ENCODE results near the gene CPSF4L.
A peak's percentile ranks its signal among the peaks of the same experiment; 100 is the strongest.

Gene CPSF4L

DNA sequence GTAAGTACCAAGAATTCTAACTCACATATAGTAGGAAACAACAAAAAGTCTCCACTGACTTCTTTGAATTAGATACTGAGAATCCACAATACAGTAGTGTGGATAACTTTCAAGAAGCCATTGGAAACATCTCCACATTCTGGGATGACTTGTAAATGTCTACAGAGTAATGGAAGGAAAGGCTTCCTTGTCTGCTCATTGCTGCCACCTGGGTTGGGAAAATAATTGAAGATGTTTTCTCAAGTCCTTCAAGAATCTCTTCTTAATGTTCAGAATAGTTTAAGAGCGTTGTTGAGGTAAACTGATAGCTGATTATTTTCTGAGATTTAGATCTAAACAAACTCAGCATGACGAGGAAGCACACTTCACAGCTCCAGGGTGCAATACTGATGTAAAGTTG is 14.0 kb downstream of the CPSF4L start:
- H3K27me3 Mint-ChIP-seq (ENCODE audit: low read depth) = no peaks in the 10 kb centered on the region
- no peaks in the 10 kb centered on the region for H3K9me3 Mint-ChIP-seq
- H3K4me1 Mint-ChIP-seq (ENCODE audit: low read depth) = no peaks in the 10 kb centered on the region
- no peak overlapping the region for H3K4me3 Mint-ChIP-seq
- H3K36me3 Mint-ChIP-seq (ENCODE audit: low read depth) = peaks cover 9% of the 10 kb centered on the region
- H3K27ac Mint-ChIP-seq = no peak overlapping the region

DNA sequence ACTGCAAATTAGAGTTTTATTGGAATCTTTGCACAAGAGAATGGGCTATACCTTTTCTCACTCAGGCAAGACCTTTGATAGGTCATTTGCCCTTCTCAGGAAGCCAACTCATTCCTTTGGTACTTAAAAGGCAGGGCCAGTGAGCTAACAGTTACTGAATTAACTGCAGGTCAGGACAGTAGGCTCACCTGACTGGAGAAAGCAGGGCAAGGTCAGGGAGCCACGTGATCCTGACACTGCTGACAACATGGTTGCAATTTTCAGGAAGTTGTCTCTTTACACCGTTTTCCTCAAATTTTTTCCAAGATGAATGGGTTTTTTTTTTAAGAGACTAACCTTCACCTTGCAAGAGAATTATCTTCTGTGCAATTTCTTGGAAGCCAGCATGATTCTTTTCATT is 21.1 kb downstream of the CPSF4L start:
- H3K4me3 Mint-ChIP-seq = no peak overlapping the region
- peaks cover 21% of the 10 kb centered on the region for H3K4me1 Mint-ChIP-seq (ENCODE audit: low read depth)
- no peak overlapping the region for H3K27ac Mint-ChIP-seq
- peaks cover 27% of the 10 kb centered on the region for H3K36me3 Mint-ChIP-seq (ENCODE audit: low read depth)
- no peaks in the 10 kb centered on the region for H3K27me3 Mint-ChIP-seq (ENCODE audit: low read depth)
- no peaks in the 10 kb centered on the region for H3K9me3 Mint-ChIP-seq

DNA sequence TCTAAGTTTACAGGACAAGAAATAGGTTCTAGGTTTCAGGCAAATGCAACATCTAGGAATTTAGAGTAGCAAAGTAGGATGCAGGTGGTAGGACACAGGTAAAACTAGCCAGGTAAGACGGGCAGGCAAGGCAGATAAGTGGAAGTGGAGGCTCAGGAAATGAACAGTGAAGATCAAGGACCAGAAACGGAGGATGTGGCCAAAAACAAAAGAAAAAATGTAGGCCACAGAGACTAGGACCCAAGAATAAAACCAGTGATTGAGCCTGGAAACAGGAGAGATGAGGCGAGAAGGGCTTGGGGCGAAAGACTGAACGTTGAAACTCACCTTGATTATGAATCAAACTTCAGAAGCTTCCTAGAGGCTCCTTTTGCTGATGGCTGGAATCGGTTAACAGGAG is 24.0 kb downstream of the CPSF4L start:
- H3K4me1 Mint-ChIP-seq (ENCODE audit: low read depth) = peaks cover 30% of the 10 kb centered on the region
- no peaks in the 10 kb centered on the region for H3K9me3 Mint-ChIP-seq
- peak overlapping the region; percentile 17 for H3K4me3 Mint-ChIP-seq
- H3K27ac Mint-ChIP-seq = peak overlapping the region; percentile 43
- H3K27me3 Mint-ChIP-seq (ENCODE audit: low read depth) = no peaks in the 10 kb centered on the region
- H3K36me3 Mint-ChIP-seq (ENCODE audit: low read depth) = peaks cover 26% of the 10 kb centered on the region

DNA sequence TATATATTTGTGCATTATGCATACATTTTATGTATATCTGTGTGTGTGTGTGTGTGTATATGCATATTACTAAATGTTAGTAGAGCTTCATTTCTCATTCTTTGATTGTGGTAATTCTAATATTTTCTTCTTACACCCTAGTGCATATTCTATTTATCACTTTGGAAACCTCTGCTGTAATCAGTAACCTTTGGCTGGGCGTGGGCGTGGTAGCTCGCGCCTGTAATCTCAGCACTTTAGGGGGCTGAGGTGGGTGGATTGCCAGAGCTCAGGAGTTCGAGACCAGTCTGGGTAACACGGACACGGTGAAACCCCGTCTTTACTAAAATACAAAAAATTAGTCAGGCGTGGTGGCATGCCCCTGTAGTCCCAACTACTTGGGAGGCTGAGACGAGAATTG is 26.9 kb downstream of the CPSF4L start:
- Mint-ChIP-seq H3K4me1 (ENCODE audit: low read depth) (peaks cover 40% of the 10 kb centered on the region), H3K27ac (no peak overlapping the region), H3K27me3 (ENCODE audit: low read depth) (no peaks in the 10 kb centered on the region), H3K9me3 (no peaks in the 10 kb centered on the region), H3K4me3 (no peak overlapping the region), H3K36me3 (ENCODE audit: low read depth) (peaks cover 23% of the 10 kb centered on the region)

DNA sequence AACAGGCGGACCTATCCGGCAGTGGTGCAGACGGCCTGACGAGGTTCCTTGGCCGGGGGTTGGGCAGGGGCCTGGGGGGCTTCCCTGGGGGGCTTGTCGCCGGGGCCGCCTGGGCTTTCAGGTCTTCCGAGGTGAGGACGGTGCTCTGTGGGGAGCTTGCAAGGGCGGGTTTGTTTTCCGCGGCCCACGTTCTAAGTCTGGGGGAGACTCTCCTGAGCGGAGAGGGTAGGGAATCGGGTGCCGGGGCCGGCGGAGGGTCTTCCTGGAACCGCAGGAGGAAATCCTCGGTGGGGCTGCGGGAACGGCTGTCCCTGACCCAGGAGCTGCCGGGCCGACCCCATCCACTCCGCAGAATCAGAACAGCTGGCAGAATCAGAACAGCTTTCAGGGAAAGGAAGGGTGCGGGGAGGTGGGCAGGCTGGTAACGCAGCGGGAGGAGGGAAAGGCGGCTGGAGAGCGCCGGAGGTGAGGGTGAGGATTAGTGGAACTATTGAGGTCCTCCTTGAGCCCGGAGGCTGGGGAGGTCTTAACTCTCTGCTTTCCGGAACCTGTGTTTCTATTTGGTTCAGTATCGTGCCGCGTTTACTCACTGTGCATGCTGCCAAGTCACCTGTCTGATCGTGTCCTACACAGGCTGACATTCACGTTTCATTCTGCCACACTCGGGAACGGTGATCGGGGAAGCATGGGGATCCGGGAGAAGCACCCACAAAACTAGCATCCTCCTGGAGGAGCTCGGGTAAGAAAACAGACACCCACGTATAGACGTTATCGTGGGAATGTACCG is 28.9 kb downstream of the CPSF4L start:
- H3K27ac Mint-ChIP-seq = peak overlapping the region; percentile 98
- peak overlapping the region; percentile 91 for H3K4me3 Mint-ChIP-seq
- H3K4me1 Mint-ChIP-seq (ENCODE audit: low read depth) = peaks cover 49% of the 10 kb centered on the region
- H3K27me3 Mint-ChIP-seq (ENCODE audit: low read depth) = no peaks in the 10 kb centered on the region
- no peaks in the 10 kb centered on the region for H3K9me3 Mint-ChIP-seq
- H3K36me3 Mint-ChIP-seq (ENCODE audit: low read depth) = peaks cover 23% of the 10 kb centered on the region

DNA sequence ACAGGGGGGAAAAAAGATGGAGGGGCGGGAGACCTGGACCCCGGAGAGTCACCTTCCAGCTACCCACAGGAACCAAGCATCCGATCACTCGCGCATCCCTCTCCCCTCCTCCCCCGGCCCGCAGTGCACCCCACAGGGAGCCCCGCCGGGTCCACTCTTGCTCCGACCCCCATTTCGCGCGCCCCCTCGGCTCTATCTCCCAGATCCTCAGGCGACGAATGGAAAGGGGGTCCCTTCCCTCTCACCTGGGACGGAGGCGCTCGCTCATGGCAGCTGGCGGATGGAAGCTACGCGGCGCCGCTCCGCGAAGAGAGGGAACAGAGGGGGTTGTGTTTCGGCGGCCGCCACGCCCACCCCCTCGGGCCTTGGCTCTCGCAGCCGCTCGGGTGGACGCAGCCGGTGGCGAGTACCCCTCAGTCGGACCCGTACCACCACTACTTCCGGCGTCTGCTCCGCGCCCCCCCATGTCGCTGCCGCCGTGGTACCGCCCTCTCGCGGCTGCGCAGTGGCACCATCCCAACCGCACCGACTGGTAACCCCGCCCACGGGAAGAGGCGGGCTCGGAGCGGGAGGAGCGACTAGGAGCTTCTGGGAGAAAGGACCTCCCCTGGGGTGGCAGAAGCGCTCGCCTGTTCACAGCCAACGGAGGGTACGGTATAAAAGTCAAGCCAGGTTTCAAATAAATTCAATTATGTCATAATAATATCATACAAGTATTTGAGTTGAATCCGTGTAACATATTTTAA is 29.7 kb downstream of the CPSF4L start:
- no peaks in the 10 kb centered on the region for H3K27me3 Mint-ChIP-seq (ENCODE audit: low read depth)
- H3K36me3 Mint-ChIP-seq (ENCODE audit: low read depth) = peaks cover 21% of the 10 kb centered on the region
- H3K27ac Mint-ChIP-seq = peak overlapping the region; percentile 98
- no peaks in the 10 kb centered on the region for H3K9me3 Mint-ChIP-seq
- H3K4me1 Mint-ChIP-seq (ENCODE audit: low read depth) = peaks cover 51% of the 10 kb centered on the region
- peak overlapping the region; percentile 91 for H3K4me3 Mint-ChIP-seq

DNA sequence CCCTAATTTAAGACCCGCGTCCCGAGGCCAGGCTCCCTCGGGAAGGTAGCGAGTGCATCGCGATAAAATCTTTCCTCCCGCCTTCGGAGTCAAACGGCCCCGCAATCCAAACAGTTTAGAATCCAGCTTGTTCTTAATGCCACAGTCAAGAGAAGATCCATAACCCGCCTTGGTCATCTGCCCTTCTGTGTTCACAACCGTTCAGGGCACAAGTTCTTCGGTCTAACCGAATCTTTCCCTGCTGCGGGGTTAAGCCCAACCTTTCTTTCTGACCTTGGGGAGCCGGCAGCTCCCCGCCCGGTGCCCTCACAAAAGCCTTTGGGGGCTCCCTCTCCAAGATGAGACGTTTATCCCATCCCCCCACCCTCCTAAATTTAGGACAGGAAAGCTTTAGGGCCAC is 30.3 kb downstream of the CPSF4L start:
- Mint-ChIP-seq H3K27ac (peak overlapping the region; percentile 98), H3K4me1 (ENCODE audit: low read depth) (peaks cover 54% of the 10 kb centered on the region), H3K4me3 (peak overlapping the region; percentile 91), H3K9me3 (no peaks in the 10 kb centered on the region), H3K36me3 (ENCODE audit: low read depth) (peaks cover 24% of the 10 kb centered on the region), H3K27me3 (ENCODE audit: low read depth) (no peaks in the 10 kb centered on the region)

DNA sequence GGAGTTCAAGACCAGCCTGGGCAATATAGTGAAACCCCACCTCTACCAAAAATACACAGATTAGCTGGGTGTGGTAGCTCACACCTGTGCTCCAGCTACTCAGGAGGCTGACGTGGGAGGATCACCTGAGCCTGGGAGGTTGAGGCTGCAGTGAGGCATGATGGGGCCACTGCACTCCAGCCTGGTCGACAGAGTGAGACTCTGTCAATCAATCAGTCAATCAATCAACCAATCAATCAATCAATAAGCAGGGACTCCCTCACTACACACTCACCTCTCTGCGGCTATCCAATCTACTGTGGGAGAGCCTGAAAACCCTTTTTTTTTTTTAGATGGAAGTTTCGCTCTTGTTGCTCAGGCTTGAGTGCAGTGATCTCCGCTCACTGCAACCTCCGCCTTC is 31.6 kb downstream of the CPSF4L start:
- no peaks in the 10 kb centered on the region for H3K27me3 Mint-ChIP-seq (ENCODE audit: low read depth)
- H3K27ac Mint-ChIP-seq = no peak overlapping the region
- no peaks in the 10 kb centered on the region for H3K9me3 Mint-ChIP-seq
- H3K4me3 Mint-ChIP-seq = peak overlapping the region; percentile 10
- H3K4me1 Mint-ChIP-seq (ENCODE audit: low read depth) = peaks cover 62% of the 10 kb centered on the region
- H3K36me3 Mint-ChIP-seq (ENCODE audit: low read depth) = peaks cover 16% of the 10 kb centered on the region

DNA sequence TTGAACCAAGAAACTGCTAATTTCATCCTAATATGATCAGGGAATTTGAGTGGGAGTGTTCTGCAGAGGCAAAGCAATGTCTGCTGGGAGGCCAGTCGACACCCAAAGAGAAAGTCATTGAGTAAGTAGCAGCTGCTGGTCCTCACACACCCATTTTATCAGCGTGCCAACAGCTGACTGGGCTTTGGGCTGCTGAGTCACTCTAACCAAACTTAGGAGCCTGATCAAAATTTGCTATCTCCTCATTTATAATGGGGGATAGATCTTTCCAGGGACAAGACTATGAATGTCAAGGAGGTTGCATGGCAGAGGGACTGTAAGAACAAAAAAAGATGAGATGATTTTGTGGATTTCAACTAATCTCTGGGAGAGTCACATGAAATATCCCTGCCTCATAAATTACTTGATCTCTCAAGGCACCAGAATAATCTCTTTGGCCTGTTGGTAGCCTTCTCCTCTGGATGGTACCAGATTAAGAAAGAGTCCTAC is 32.9 kb downstream of the CPSF4L start:
- H3K4me3 Mint-ChIP-seq = peak overlapping the region; percentile 8
- peak overlapping the region; percentile 21 for H3K27ac Mint-ChIP-seq
- peaks cover 19% of the 10 kb centered on the region for H3K36me3 Mint-ChIP-seq (ENCODE audit: low read depth)
- peaks cover 67% of the 10 kb centered on the region for H3K4me1 Mint-ChIP-seq (ENCODE audit: low read depth)
- H3K27me3 Mint-ChIP-seq (ENCODE audit: low read depth) = no peaks in the 10 kb centered on the region
- H3K9me3 Mint-ChIP-seq = no peaks in the 10 kb centered on the region

DNA sequence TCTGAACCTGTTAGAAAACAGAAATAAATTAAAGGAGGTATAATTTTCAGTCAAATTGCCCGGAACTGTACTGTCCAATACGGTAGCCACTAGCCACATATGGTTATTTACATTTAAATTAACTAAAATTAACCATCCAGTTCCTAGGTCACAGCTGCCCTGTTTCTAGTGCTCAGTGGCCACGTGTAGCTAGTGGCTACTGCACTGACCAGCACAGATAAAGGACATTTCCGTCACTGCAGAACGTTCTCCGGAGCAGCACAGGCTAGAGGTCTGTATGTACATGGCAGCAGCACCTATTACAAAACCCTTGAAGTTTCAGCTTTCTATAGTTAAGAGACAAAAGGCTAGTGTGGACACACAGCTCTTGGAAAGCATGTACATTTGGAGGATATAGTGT is 33.7 kb downstream of the CPSF4L start:
- Mint-ChIP-seq H3K27ac (no peak overlapping the region), H3K4me3 (no peak overlapping the region)

DNA sequence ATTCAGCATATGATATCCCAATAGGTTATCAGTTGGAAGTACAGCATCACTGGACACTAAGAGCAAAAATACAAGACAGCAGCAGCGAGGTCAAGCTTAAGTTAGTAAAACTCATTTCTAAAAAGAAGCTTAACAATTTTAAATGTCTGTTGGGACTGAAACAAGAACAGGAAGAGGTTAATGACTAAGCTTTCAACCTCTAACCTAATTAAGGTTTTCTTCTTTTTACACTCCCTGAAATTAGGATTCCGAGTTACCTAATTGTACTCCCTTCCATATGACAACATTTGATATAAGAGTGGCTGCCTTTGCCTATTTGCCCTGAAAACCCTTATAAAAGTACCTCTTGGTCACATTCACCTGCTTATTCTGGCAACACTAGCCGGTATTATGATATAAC is 34.3 kb downstream of the CPSF4L start:
- no peaks in the 10 kb centered on the region for H3K9me3 Mint-ChIP-seq
- peak overlapping the region; percentile 81 for H3K27ac Mint-ChIP-seq
- H3K27me3 Mint-ChIP-seq (ENCODE audit: low read depth) = no peaks in the 10 kb centered on the region
- H3K4me1 Mint-ChIP-seq (ENCODE audit: low read depth) = peaks cover 63% of the 10 kb centered on the region
- H3K4me3 Mint-ChIP-seq = peak overlapping the region; percentile 71
- peaks cover 17% of the 10 kb centered on the region for H3K36me3 Mint-ChIP-seq (ENCODE audit: low read depth)

More for the DNA sequence above, 33.7 kb downstream of the CPSF4L start:
- Mint-ChIP-seq H3K4me1 (ENCODE audit: low read depth) (peaks cover 62% of the 10 kb centered on the region), H3K27me3 (ENCODE audit: low read depth) (no peaks in the 10 kb centered on the region), H3K36me3 (ENCODE audit: low read depth) (peaks cover 17% of the 10 kb centered on the region), H3K9me3 (no peaks in the 10 kb centered on the region)

DNA sequence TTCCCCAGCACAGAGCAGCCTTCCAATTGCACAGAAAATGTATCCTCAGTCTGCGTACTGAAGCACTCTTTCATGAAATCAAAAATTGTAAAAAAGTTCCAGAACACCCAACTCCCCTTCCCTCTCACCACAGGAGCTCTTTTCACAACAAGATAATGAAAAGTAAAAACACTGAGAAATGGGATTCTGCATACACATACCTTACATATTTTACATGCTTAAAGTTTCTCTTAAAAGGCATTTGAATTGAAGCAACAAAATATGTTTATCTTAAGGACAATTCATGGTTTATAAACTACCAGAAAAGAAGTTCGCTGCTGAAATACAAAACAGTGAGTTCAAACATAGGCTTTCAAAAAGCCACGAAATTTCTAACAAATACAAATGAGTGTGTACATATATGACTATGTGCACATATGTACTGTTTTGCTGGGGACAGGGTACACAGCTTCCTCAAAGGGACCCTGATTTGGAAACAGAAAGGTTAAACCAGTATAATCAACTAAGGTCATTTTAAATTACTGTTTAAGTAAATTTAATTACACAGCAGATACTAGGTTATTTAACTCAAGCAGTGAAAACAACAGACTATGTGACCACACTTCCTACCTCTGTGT is 35.0 kb downstream of the CPSF4L start:
- peak overlapping the region; percentile 71 for H3K4me3 Mint-ChIP-seq
- no peaks in the 10 kb centered on the region for H3K27me3 Mint-ChIP-seq (ENCODE audit: low read depth)
- H3K27ac Mint-ChIP-seq = peak overlapping the region; percentile 81
- no peaks in the 10 kb centered on the region for H3K9me3 Mint-ChIP-seq
- H3K36me3 Mint-ChIP-seq (ENCODE audit: low read depth) = peaks cover 17% of the 10 kb centered on the region
- peaks cover 63% of the 10 kb centered on the region for H3K4me1 Mint-ChIP-seq (ENCODE audit: low read depth)

DNA sequence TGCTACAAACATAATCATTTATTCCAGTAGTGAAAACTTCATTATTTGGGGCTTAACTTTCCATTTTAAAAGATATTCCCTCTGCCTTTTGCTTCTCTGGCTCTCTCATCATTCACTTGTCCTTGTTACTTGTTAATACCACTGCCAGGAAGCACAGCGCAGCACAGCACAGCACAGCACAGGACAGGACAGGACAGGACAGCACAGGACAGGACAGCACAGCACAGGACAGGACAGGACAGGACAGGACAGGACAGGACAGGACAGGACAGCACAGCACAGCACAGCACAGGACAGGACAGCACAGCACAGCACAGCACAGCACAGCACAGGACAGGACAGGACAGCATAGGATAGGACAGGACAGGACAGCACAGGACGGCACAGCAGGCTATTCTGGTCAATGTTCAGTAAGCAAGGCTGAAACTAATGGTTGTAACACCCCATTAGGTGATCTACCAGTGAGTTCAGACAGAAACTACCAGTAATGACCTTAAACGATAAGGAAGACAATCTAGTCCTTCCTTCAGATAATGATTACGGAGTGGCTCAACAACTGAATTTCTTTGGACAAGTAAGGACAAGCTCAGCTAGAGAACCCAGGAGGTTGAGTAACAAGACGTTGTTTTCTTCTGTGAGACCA is 36.9 kb downstream of the CPSF4L start:
- Mint-ChIP-seq H3K4me3 (peak overlapping the region; percentile 19), H3K4me1 (ENCODE audit: low read depth) (peaks cover 52% of the 10 kb centered on the region), H3K36me3 (ENCODE audit: low read depth) (peaks cover 18% of the 10 kb centered on the region)

DNA sequence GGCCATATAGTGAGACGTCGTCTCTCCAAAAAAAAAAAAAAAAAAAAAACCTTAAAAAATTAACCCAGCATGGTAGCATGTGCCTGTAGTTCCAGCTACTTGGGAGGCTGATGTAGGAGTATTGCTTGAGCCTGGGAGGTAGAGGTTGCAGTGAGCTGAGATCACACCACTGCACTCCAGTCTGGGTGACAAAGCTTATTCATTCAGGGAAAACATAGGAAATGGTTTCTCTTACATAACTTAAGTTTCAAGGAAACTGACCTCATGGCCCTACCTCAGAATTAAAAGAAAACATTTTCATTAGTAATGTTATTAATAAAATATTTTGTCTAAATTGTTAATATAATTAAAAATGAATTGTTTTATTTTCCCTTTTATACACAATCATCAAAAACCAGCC is 37.4 kb downstream of the CPSF4L start:
- H3K27me3 Mint-ChIP-seq (ENCODE audit: low read depth) = no peaks in the 10 kb centered on the region
- H3K36me3 Mint-ChIP-seq (ENCODE audit: low read depth) = peaks cover 18% of the 10 kb centered on the region
- H3K9me3 Mint-ChIP-seq = no peaks in the 10 kb centered on the region
- H3K4me1 Mint-ChIP-seq (ENCODE audit: low read depth) = peaks cover 49% of the 10 kb centered on the region
- H3K27ac Mint-ChIP-seq = no peak overlapping the region
- no peak overlapping the region for H3K4me3 Mint-ChIP-seq

More for the DNA sequence above, 36.9 kb downstream of the CPSF4L start:
- no peaks in the 10 kb centered on the region for H3K9me3 Mint-ChIP-seq
- no peaks in the 10 kb centered on the region for H3K27me3 Mint-ChIP-seq (ENCODE audit: low read depth)
- H3K27ac Mint-ChIP-seq = peak overlapping the region; percentile 29

All from T-helper 1 cell treated with Interleukin-12 subunit alpha and Interleukin-12 subunit beta and Interleukin-4 antibody, amounts not matched to agents 30 μg/mL and 1 μg/mL, for 36 hours (primary cell).